GM06990 (cell line): ENCODE data around the gene PKD1L1.

ENCODE experiments used
- DNase-seq: peaks from one replicate; pipeline ENCODE4 v3.0.0-alpha.2; 2011; ENCODE audit not compliant: insufficient read length; ENCODE audit errors: extremely low read depth
- H3K27me3 ChIP-seq: replicated peaks from 2 replicates; pipeline ENCODE4 v1.6.0; 2011; ENCODE audit warnings: low read length; ENCODE audit not compliant: control insufficient read depth, insufficient read depth
- H3K36me3 ChIP-seq: 2 replicates; pipeline ENCODE4 v1.5.1; 2011; ENCODE audit warnings: low read length; ENCODE audit not compliant: control insufficient read depth, insufficient read depth
- H3K4me3 ChIP-seq: replicated peaks from 2 replicates; pipeline ENCODE4 v1.5.1; 2011; ENCODE audit warnings: low read depth, mild to moderate bottlenecking, control low read depth, low read length
- TF ChIP-seq, protein P1 (sequence below): IDR thresholded peaks from 2 replicates; pipeline ENCODE4 v1.5.1; 2011; ENCODE audit warnings: low read length, control low read depth, mild to moderate bottlenecking, inconsistent platforms; ENCODE audit not compliant: insufficient read depth, poor library complexity, severe bottlenecking

PKD1L1 gene

DNA sequence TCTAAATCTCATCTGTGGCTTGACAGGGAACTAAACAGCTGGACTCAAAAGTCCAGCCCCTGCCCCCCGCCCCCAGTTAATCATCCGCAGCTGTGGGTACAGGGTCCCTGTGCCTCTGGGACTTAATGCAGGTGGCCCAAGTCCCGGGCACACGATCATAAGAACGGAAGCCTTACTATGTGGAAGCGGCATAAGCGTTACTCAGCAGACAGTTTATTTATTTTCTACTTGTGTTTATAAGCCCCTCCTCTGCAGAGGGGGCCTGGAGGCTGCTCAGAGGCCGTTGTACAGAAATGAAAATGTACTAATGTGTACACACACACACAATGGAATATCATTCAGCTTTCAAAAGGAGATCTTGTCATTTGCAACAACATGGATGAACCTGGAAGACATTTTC is 208.4 kb downstream of the PKD1L1 start:
- no peaks in the 10 kb centered on the region for H3K27me3 ChIP-seq
- no peak overlapping the region for H3K4me3 ChIP-seq
- DNase-seq = no peak
- no peaks in the 10 kb centered on the region for H3K36me3 ChIP-seq
- TF ChIP-seq, protein P1, sequence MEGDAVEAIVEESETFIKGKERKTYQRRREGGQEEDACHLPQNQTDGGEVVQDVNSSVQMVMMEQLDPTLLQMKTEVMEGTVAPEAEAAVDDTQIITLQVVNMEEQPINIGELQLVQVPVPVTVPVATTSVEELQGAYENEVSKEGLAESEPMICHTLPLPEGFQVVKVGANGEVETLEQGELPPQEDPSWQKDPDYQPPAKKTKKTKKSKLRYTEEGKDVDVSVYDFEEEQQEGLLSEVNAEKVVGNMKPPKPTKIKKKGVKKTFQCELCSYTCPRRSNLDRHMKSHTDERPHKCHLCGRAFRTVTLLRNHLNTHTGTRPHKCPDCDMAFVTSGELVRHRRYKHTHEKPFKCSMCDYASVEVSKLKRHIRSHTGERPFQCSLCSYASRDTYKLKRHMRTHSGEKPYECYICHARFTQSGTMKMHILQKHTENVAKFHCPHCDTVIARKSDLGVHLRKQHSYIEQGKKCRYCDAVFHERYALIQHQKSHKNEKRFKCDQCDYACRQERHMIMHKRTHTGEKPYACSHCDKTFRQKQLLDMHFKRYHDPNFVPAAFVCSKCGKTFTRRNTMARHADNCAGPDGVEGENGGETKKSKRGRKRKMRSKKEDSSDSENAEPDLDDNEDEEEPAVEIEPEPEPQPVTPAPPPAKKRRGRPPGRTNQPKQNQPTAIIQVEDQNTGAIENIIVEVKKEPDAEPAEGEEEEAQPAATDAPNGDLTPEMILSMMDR = no peak

DNA sequence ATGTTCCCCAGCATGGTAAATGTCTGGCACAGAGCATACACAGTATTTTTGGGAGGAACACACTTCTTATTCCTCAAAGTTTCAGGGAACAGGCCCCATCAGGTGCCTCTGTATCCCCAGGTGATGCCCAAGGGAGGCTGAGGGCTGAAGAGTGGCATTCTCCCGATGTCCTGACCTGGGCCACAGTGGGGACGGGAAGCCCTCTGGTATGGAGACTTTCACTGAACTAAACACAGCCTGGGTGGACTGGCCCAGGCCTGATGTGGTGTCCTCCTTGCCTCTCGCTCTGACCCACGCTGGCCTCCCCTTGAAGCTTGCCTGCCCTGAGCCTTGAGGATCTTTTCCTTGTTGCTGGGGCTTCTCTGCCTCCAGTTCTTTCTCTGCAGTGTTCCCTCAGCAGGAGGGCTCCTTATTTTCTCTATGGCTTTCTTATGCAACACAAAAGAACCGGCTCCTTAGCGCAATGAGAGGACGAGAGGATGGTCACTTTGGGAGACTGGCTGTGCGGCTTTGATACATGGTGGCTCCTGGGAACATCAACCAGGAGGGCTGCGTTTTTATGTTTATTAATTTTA is 208.9 kb downstream of the PKD1L1 start:
- DNase-seq = no peak
- peaks cover 1% of the 10 kb centered on the region; the same call in 1 of the 2 replicates for H3K27me3 ChIP-seq
- TF ChIP-seq, protein P1 = no peak

DNA sequence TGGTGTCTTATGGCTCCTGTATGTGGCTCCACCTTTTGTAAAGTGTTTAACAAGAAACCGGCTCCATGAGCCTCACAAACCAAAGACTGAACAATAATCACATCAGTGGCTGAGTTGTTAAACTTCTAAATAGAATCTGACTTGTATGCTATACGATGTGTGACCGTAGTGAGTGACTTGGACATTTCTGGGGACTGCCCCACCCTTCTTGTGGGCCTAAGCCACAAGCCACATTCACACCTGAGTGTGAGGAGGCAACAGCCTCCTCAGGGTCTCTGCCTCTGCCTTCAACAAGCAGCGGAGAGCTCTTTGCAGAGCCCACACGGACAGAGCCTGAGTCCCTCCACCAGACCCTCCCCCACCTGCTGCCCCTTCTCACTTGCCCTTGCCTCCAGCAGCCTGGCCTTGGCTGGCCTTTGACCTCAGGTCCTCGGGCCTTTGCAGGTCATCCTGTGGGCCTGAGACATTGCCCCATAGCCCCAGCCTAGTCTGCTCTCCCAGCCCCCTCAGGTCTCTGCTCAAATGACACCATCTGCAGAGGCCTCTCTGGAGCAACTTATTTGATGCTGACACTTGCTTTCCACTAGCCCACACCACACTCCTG is 209.6 kb downstream of the PKD1L1 start:
- DNase-seq = no peak
- Histone ChIP-seq H3K27me3 (peaks cover 1% of the 10 kb centered on the region; the same call in 1 of the 2 replicates), H3K36me3 (no peaks in the 10 kb centered on the region), H3K4me3 (no peak overlapping the region)
- TF ChIP-seq, protein P1 = no peak

More for the DNA sequence above, 208.9 kb downstream of the PKD1L1 start:
- Histone ChIP-seq H3K4me3 (no peak overlapping the region), H3K36me3 (no peaks in the 10 kb centered on the region)

DNA sequence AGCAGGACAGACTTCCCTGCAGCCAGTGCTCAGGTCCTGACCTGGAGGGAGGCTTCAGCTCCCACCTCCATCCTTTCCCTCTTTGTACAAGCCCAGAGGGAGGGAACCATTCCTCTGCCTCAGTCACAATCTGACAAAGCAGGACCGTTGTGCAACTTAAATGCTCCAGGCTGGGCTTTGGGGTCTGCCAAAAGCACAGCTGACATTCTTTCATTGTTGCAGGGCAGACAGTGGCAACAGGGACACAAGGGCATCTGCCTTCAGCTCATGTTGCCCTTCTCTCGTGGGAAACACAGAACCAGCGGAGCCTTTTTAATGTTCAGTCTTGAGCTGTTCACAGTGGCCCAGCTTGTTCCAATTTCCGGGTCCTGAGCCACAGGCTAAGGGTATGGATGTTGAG is 210.7 kb downstream of the PKD1L1 start:
- Histone ChIP-seq H3K4me3 (no peak overlapping the region), H3K27me3 (peaks cover 1% of the 10 kb centered on the region; the same call in 1 of the 2 replicates), H3K36me3 (no peaks in the 10 kb centered on the region)
- DNase-seq = no peak
- TF ChIP-seq, protein P1 = no peak

DNA sequence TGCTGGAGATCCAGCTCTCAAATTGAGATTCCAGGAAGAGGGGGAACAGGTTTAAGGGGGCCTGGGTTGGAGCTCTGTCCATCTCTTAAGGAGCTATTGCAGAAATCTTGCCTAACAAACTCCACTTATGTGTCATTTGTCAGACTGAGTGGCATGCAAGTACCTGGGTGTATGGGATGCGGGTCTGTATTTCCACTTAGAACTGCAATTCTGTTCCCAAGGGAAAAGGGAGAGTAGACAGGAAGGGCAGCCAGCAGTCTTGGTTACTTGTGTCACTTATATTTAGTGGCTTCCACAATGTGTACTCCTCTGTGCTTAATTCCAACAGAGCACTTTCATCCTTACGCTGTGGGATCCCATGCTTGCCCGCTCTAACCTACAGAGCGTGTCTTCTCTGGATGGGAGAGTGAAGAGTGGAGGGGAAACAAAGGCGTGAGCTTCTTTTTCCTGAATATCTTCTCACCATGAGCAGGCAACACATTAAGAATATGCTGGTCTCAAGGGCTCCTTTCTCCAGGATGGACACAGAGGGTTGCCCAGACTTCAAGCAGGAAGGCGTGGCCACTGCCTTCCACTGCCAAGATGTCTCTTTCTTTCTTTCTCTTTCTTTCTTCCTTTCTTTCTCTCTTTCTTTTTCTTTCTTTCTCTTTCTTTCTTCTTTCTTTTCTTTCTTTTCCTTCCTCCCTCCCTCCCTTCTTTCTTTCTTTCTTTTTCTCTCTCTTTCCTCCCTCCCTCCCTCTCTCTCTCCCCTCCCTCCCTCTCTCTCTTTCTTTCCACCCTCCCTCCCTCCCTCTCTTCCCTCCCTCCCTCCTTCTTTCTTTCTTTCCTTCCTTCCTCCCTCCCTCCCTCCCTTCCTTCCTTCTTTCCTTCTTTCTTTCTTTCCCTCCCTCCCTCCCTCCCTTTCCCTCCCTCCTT is 212.6 kb downstream of the PKD1L1 start:
- Histone ChIP-seq H3K4me3 (no peak overlapping the region), H3K36me3 (no peaks in the 10 kb centered on the region), H3K27me3 (peaks cover 1% of the 10 kb centered on the region; the same call in 1 of the 2 replicates)
- TF ChIP-seq, protein P1 = no peak
- no peak for DNase-seq
